Activated CD4-positive, alpha-beta memory T cell treated with anti-CD3 and anti-CD28 coated beads, Interleukin-2, amount 10 ng/mL, durations not matched to agents 7 days and 5 days (primary cell): Measurements from ENCODE around the gene CSKMT. TPM values are rescaled to one million over a fixed set of nuclear protein-coding genes. Genes with fewer than 3 reads are reported as not detected.
"Not testable (repeated sequence)": the region's sequence is repeated elsewhere in the genome, so short reads cannot be mapped to it uniquely, and the experiment has no call there.

Experiments
- CTCF ChIA-PET: fragments of 350-600 bp; sonication (Branson Sonifier 250); formaldehyde crosslinking; loops from one replicate; lab custom pipeline; 2021; ENCODE audit warnings: antibody characterized with exemption, inconsistent platforms; lab: Charles Lee
- POLR2A ChIA-PET: fragments of 350-600 bp; sonication (Branson Sonifier 250); formaldehyde crosslinking; loops from one replicate; lab custom pipeline; 2021; ENCODE audit warnings: antibody characterized with exemption; lab: Charles Lee
- DNase-seq: peaks from one replicate; pipeline ENCODE4 v3.0.0-alpha.2; 2020
- H3K27ac Mint-ChIP-seq: one replicate; pipeline ENCODE4 v1.8.0; 2021; ENCODE audit warnings: mild to moderate bottlenecking, mixed read lengths
- H3K27me3 Mint-ChIP-seq: one replicate; pipeline ENCODE4 v1.8.0; 2021; ENCODE audit warnings: mixed read lengths
- H3K36me3 Mint-ChIP-seq: one replicate; pipeline ENCODE4 v1.8.0; 2021; ENCODE audit warnings: low read depth, mixed read lengths
- H3K4me1 Mint-ChIP-seq: one replicate; pipeline ENCODE4 v1.8.0; 2021; ENCODE audit warnings: mixed read lengths
- H3K4me3 Mint-ChIP-seq: one replicate; pipeline ENCODE4 v1.8.0; 2021; ENCODE audit warnings: mild to moderate bottlenecking, mixed read lengths
- H3K9me3 Mint-ChIP-seq: one replicate; pipeline ENCODE4 v1.8.0; 2021; ENCODE audit warnings: mixed read lengths
- total RNA-seq, 2 experiments: library from RNA; stranded (reverse); gene quantifications; one replicate each; pipeline ENCODE4 v1.2.3, GENCODE V29; 2021

Gene CSKMT
- 10 to 100 TPM; 16.6 to 18.3 TPM for total RNA-seq

DNA sequence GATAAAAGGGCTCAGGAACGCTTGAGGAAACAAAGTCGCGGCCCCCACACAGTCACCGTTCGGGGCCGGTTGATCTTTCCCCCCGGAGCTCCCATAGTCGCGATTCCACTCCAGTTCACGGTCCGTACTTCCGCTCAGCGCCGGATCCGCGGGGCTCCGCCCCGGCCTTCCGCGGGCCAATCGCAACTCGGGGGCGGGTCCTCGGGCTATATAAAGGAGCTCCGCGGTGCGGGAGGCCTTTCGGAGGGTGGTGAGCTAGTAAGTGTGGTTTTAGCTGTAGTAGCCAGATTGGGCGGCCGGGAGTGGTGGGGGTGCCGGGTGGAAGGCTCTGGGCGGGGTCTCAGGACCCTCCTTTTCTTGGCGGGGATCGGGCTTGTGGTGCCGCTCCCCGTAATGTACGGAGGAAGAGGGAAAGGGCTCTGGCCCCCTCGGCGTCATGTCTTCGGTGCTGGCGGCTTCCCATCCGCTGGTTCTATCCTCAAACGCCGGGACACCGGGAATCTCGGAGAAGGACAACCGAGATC is at the start of gene CSKMT, which contains the start of gene C11orf98:
Gene CSKMT, plus strand, starts transcription at position 238 of the 524 bp plus-strand sequence. CDS start 568 bp downstream, outside the sequence.
Gene C11orf98, minus strand, starts transcription at position 136 of the 524 bp plus-strand sequence. Its CDS starts 41 bp downstream, at position 95.
- H3K4me3 Mint-ChIP-seq = peak within 1 kb of the TSS; percentile 93
- DNase-seq = peak; percentile 96
- ChIA-PET CTCF (interaction anchor here (0.5 to 2.8 kb wide), 27 partner anchors 8 to 263 kb away, joined by 3 to 16 read pairs (median 6); partner anchors contain the start of genes B3GAT3, EEF1G, INTS5 and ROM1), POLR2A (interaction anchor here (0.7 to 9.6 kb wide), 66 partner anchors 9 to 328 kb away, joined by 3 to 212 read pairs (median 5); partner anchors contain the start of genes AHNAK, ASRGL1, B3GAT3 and BSCL2)
- peak within 1 kb of the TSS; percentile 88 for H3K27ac Mint-ChIP-seq
- H3K4me1 Mint-ChIP-seq = peaks cover 52% of the 10 kb centered on the region
- peaks cover 51% of the 10 kb centered on the region for H3K36me3 Mint-ChIP-seq
- H3K27me3 Mint-ChIP-seq = no peaks in the 10 kb centered on the region
- no peaks in the 10 kb centered on the region for H3K9me3 Mint-ChIP-seq

- H3K9me3 Mint-ChIP-seq = no peaks in the 10 kb centered on the region
- POLR2A ChIA-PET = interaction anchor here (1.1 to 1.3 kb wide), 2 partner anchors 24 to 49 kb away, joined by 4 to 5 read pairs; partner anchors contain the start of genes C11orf98, CSKMT and TUT1
- H3K36me3 Mint-ChIP-seq = peaks cover 31% of the 10 kb centered on the region
- CTCF ChIA-PET = no interaction called here
- H3K27ac Mint-ChIP-seq = peak overlapping the region; percentile 16
- peaks cover 53% of the 10 kb centered on the region for H3K4me1 Mint-ChIP-seq
- H3K4me3 Mint-ChIP-seq = no peak overlapping the region
- H3K27me3 Mint-ChIP-seq = no peaks in the 10 kb centered on the region
- DNase-seq = no peak
Observed at GRCh38 chr11:62615521-62615920, 49.6 kb upstream of the CSKMT start.

DNA sequence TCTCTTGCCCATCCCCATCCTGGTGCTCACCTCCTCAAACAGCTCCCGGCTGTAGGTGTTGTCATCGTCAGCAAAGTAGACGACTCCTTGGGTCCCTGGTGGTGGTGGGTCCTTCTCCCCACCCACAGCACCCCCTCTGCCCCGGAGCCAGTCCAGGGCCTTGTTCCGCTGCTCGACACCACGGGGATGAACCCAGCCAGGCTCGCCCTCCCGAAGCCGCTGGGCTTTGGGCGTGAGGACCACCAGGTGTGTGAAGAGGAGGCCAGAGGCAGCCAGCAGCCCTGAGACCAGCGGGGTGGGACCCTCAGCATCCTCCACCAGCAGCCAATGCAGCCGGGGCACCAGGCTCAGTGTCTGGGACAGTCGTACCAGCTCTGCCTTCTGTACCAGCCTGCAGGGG is 48.2 kb upstream of the CSKMT start:
- CTCF ChIA-PET, H3K27ac Mint-ChIP-seq, DNase-seq, H3K27me3 Mint-ChIP-seq, H3K9me3 Mint-ChIP-seq, H3K4me3 Mint-ChIP-seq: not testable (repeated sequence)
- Mint-ChIP-seq H3K4me1 (peaks cover 53% of the 10 kb centered on the region), H3K36me3 (peaks cover 34% of the 10 kb centered on the region)
- POLR2A ChIA-PET = interaction anchor here (0.9 kb wide), 1 partner anchor 36 kb away, joined by 3 read pairs; the partner anchor contains the start of gene INTS5

DNA sequence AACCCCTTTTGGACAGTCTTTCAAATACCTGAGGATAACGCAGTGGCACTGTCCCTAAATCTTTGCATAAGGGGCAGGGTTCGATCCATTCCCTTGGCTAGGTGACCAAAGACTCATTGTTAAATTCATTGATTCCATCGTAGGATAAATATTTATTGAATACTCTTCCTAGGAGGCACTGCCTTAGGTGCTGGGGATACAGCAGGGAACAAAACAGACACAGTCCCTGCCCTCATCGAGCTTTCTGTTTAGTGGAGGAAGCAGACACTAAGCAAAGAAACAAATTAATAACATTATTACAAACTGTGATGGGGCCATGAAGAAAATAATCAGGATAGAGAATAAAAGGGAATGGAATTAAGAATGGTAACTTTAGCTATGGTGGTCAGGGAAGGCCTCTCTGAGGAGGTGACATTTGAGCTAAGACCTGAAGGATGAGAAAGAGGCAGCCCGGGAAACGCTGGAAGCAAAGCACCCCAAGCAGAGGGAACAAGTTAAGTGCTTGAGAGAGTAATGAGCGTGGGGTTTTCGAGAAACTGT is 44.0 kb upstream of the CSKMT start:
- peaks cover 33% of the 10 kb centered on the region for H3K4me1 Mint-ChIP-seq
- ChIA-PET POLR2A (interaction anchor here (0.7 to 5.4 kb wide), 28 partner anchors 8 to 653 kb away, joined by 3 to 70 read pairs (median 10); partner anchors contain the start of genes C11orf98, CSKMT, EEF1G and EML3), CTCF (interaction anchor here (0.6 to 3.2 kb wide), 13 partner anchors 9 to 196 kb away, joined by 3 to 16 read pairs (median 5); partner anchors contain the start of genes C11orf98, CSKMT, EML3 and LBHD1)
- H3K27ac Mint-ChIP-seq = peak overlapping the region; percentile 92
- H3K27me3 Mint-ChIP-seq = no peaks in the 10 kb centered on the region
- peaks cover 41% of the 10 kb centered on the region for H3K36me3 Mint-ChIP-seq
- peak overlapping the region; percentile 87 for H3K4me3 Mint-ChIP-seq
- no peak for DNase-seq
- H3K9me3 Mint-ChIP-seq = no peaks in the 10 kb centered on the region

DNA sequence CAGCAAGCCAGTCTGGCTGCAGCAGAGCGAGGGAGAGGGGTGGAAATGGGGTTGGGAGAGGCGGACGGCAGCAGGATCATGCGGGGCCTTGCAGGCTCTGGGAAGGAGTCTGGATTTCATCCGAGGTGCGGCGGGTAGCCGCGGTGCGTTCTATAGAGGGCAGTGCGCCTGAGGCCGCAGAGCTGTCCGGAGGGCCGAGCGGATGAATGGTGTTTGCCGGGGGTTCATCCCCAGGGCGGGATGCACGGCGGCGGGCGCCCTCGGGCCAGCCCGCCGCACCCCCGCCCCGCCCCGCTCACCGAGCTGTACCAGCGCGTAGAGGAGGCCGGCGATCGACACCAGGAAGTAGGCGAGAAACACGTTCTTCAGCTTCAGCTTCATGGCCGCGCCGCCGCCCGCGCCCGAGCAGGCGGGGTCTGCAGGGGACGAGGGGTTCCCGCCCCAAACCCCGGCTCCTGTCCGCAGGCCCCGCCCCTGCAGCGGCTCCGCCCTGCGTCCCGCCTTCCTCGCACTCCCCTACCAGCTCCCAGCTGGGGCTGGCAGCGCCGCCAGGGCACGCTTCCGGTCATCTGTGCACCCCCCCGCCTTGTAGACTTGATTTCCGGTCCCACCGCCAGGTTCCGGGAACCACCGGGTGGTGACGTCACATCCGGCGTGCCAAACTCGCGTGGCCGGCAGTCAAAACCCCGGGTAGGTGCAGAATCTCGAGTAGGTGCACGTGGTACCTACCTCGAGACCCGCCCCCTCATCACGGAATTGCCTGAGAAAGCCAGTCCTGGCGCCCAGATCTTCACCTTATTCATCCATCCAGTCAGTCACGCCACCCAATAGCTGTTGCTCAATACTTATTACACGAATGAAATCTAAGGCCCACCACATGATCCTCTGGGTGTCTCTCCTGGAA is 43.3 kb upstream of the CSKMT start, which contains the start of gene B3GAT3:
Gene B3GAT3, minus strand, starts transcription at position 420 of the 904 bp plus-strand sequence. Its CDS starts 39 bp downstream, at position 381.
- Mint-ChIP-seq H3K4me1 (peaks cover 29% of the 10 kb centered on the region), H3K9me3 (no peaks in the 10 kb centered on the region), H3K36me3 (peaks cover 43% of the 10 kb centered on the region), H3K27ac (peak within 1 kb of the TSS; percentile 98), H3K4me3 (peak within 1 kb of the TSS; percentile 87), H3K27me3 (no peaks in the 10 kb centered on the region)
- ChIA-PET CTCF (interaction anchor here (0.6 to 3.2 kb wide), 14 partner anchors 10 to 197 kb away, joined by 3 to 16 read pairs (median 4); partner anchors contain the start of genes C11orf98, CSKMT, EML3 and LBHD1), POLR2A (interaction anchor here (0.9 to 5.4 kb wide), 29 partner anchors 10 to 653 kb away, joined by 3 to 70 read pairs (median 10); partner anchors contain the start of genes C11orf98, CSKMT, EEF1G and EML3)
- peak; percentile 97 for DNase-seq

GRCh38 chr11:62622476-62623089 is 42.5 kb upstream of the CSKMT start:
- H3K27me3 Mint-ChIP-seq = no peaks in the 10 kb centered on the region
- H3K4me3 Mint-ChIP-seq = peak overlapping the region; percentile 87
- peak overlapping the region; percentile 98 for H3K27ac Mint-ChIP-seq
- no peaks in the 10 kb centered on the region for H3K9me3 Mint-ChIP-seq
- no peak for DNase-seq
- peaks cover 45% of the 10 kb centered on the region for H3K36me3 Mint-ChIP-seq
- POLR2A ChIA-PET = interaction anchor here (0.9 to 5.4 kb wide), 23 partner anchors 10 to 654 kb away, joined by 3 to 70 read pairs (median 11); partner anchors contain the start of genes C11orf98, CSKMT, EEF1G and EML3
- CTCF ChIA-PET = interaction anchor here (0.6 to 2.5 kb wide), 9 partner anchors 11 to 198 kb away, joined by 3 to 16 read pairs (median 4); partner anchors contain the start of genes EML3 and ROM1
- H3K4me1 Mint-ChIP-seq = peaks cover 28% of the 10 kb centered on the region

- Mint-ChIP-seq H3K4me3 (no peak overlapping the region), H3K9me3 (no peaks in the 10 kb centered on the region), H3K4me1 (no peaks in the 10 kb centered on the region), H3K27me3 (no peaks in the 10 kb centered on the region), H3K36me3 (peaks cover 69% of the 10 kb centered on the region), H3K27ac (no peak overlapping the region)
- ChIA-PET CTCF (interaction anchor here (0.5 to 3.0 kb wide), 4 partner anchors 14 to 252 kb away, joined by 3 to 12 read pairs (median 4); partner anchors contain the start of gene EEF1G), POLR2A (interaction anchor here (1.6 kb wide), 1 partner anchor 18 kb away, joined by 8 read pairs; the partner anchor contains the start of gene GANAB)
- DNase-seq = no peak
Observed at GRCh38 chr11:62627713-62628112, 37.4 kb upstream of the CSKMT start.

DNA sequence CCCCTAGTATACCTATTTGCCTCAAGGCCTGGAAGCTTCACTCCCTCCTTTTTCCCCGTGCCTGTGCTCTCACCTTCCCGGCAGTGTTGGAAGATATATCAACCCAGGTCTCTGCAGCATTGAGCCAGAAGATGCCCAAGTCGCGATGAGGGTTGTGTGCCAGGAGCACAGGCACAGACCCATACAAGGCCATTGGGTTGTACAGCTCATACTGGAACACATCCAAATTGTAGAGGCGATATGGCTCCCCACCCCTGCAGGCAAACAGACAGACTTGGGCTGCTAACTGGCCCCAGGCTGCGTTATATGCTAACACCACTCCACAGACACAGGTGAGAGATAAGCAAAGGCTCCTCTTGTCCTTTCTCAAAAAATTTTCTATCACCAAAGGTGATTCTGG is 32.6 kb upstream of the CSKMT start:
- Mint-ChIP-seq H3K9me3 (no peaks in the 10 kb centered on the region), H3K4me3 (no peak overlapping the region), H3K27ac (no peak overlapping the region), H3K4me1 (peaks cover 21% of the 10 kb centered on the region), H3K27me3 (no peaks in the 10 kb centered on the region), H3K36me3 (peaks cover 78% of the 10 kb centered on the region)
- CTCF ChIA-PET = no interaction called here
- no peak for DNase-seq
- POLR2A ChIA-PET = interaction anchor here (1.2 to 4.2 kb wide), 5 partner anchors 9 to 41 kb away, joined by 3 to 15 read pairs (median 4); partner anchors contain the start of genes B3GAT3, C11orf98, CSKMT and INTS5

- no peak overlapping the region for H3K4me3 Mint-ChIP-seq
- peaks cover 51% of the 10 kb centered on the region for H3K4me1 Mint-ChIP-seq
- H3K36me3 Mint-ChIP-seq = peaks cover 38% of the 10 kb centered on the region
- H3K9me3 Mint-ChIP-seq = no peaks in the 10 kb centered on the region
- no peak for DNase-seq
- no peak overlapping the region for H3K27ac Mint-ChIP-seq
- H3K27me3 Mint-ChIP-seq = no peaks in the 10 kb centered on the region
- CTCF ChIA-PET = no interaction called here
- POLR2A ChIA-PET = interaction anchor here (0.9 to 12.3 kb wide), 7 partner anchors 9 to 53 kb away, joined by 3 to 192 read pairs (median 6); partner anchors contain the start of genes B3GAT3, C11orf98, CSKMT and INTS5
Observed at GRCh38 chr11:62644220-62644619, 20.9 kb upstream of the CSKMT start.

DNA sequence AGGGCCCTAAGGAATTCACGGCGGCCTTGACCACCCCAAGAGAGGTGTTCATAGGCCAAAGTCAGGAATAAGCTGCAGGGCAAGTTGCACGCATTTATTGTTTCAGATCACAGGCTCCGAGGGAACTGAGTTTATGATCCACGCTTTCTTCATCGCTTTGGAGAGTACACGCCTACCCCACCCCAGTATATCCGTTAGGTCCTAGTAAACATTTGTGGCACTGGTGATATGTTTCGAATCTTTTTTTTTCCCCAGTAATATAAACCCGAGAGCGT is 19.5 kb upstream of the CSKMT start:
- ChIA-PET POLR2A (interaction anchor here (0.6 to 12.3 kb wide), 22 partner anchors 8 to 235 kb away, joined by 3 to 192 read pairs (median 8); partner anchors contain the start of genes B3GAT3, C11orf98, CSKMT and EEF1G), CTCF (interaction anchor here (2.0 to 2.9 kb wide), 2 partner anchors 48 to 53 kb away, joined by 9 read pairs; partner anchors contain the start of gene TUT1)
- H3K36me3 Mint-ChIP-seq = peaks cover 38% of the 10 kb centered on the region
- H3K4me3 Mint-ChIP-seq = peak overlapping the region; percentile 99
- no peaks in the 10 kb centered on the region for H3K9me3 Mint-ChIP-seq
- H3K27me3 Mint-ChIP-seq = no peaks in the 10 kb centered on the region
- DNase-seq = no peak
- H3K4me1 Mint-ChIP-seq = peaks cover 49% of the 10 kb centered on the region
- peak overlapping the region; percentile 94 for H3K27ac Mint-ChIP-seq
